Smooth muscle cell (in vitro differentiated cells): Measurements from ENCODE around the gene EGFL7. TPM values are rescaled to one million over a fixed set of nuclear protein-coding genes. Genes with fewer than 3 reads are reported as not detected.

Experiments
- DNase-seq: peaks from one replicate; lab custom pipeline; 2025; ENCODE audit not compliant: unreplicated experiment; lab: John Stamatoyannopoulos, UW
- H2AFZ ChIP-seq: fragments of 200-600 bp; sonication (generic); 2 replicates; pipeline ENCODE4 v1.6.0; 2016; ENCODE audit warnings: antibody characterized with exemption, low read depth, mild to moderate bottlenecking
- H3F3A ChIP-seq: fragments of 200-600 bp; sonication (generic); 2 replicates; pipeline ENCODE4 v1.6.0; 2017; ENCODE audit warnings: antibody characterized with exemption, low read depth
- H3K27ac ChIP-seq: fragments of 200-600 bp; sonication (generic); 2 replicates; pipeline ENCODE4 v1.5.1; 2016; ENCODE audit warnings: low read depth, mild to moderate bottlenecking
- H3K27me3 ChIP-seq: fragments of 200-600 bp; sonication (generic); 2 replicates; pipeline ENCODE4 v1.6.1; 2016; ENCODE audit warnings: low read depth, mild to moderate bottlenecking
- H3K36me3 ChIP-seq: fragments of 200-600 bp; sonication (generic); 2 replicates; pipeline ENCODE4 v1.5.1; 2016; ENCODE audit warnings: low read depth
- H3K4me1 ChIP-seq: fragments of 200-600 bp; sonication (generic); 2 replicates; pipeline ENCODE4 v1.5.1; 2016; ENCODE audit warnings: low read depth
- H3K4me2 ChIP-seq: fragments of 200-600 bp; sonication (generic); 2 replicates; pipeline ENCODE4 v1.6.0; 2016; ENCODE audit warnings: mild to moderate bottlenecking
- H3K4me3 ChIP-seq: fragments of 200-600 bp; sonication (generic); 2 replicates; pipeline ENCODE4 v1.5.1; 2016; ENCODE audit warnings: mild to moderate bottlenecking
- H3K79me2 ChIP-seq: fragments of 200-600 bp; sonication (generic); 2 replicates; pipeline ENCODE4 v1.6.0; 2016; ENCODE audit warnings: low read depth, mild to moderate bottlenecking
- H3K9ac ChIP-seq: fragments of 200-600 bp; sonication (generic); 2 replicates; pipeline ENCODE4 v1.6.0; 2016; ENCODE audit warnings: low read depth
- H3K9me3 ChIP-seq: fragments of 200-600 bp; sonication (generic); replicated peaks from 2 replicates; pipeline ENCODE4 v1.5.1; 2016; ENCODE audit warnings: low read depth
- H4K20me1 ChIP-seq: fragments of 200-600 bp; sonication (generic); 2 replicates; pipeline ENCODE4 v1.6.0; 2016; ENCODE audit warnings: low read depth
- CTCF ChIP-seq: fragments of 200-600 bp; sonication (generic); IDR thresholded peaks from 2 replicates; pipeline ENCODE4 v1.5.1; 2017; ENCODE audit warnings: borderline replicate concordance, mild to moderate bottlenecking, antibody characterized with exemption; ENCODE audit not compliant: insufficient read depth, poor library complexity, severe bottlenecking
- WGBS: methylation state at CpG from one replicate; pipeline ENCODE4 v1.1.7; 2016; ENCODE audit warnings: low lambda C conversion rate; 5-methylcytosine and 5-hydroxymethylcytosine counted together
- polyA plus RNA-seq: library from polyadenylated mRNA; unstranded; fragments of >200 nt; fragmentation: Nextera tagmentation; extraction: Ambion mirVana; gene quantifications from 2 replicates; pipeline ENCODE4 v1.2.1, GENCODE V29; 2016
- total RNA-seq: library from RNA; depleted of rRNA; stranded (reverse); fragments of >200 nt; gene quantifications from 2 replicates; pipeline ENCODE4 v1.2.3, GENCODE V29; 2014

EGFL7 gene
- total and polyA plus RNA-seq, 2 experiments from 2014 or later, result 61.8 to 239 TPM

- TF ChIP-seq CTCF, result no peak
- Histone ChIP-seq H3F3A (no peaks in the 10 kb centered on the region), H3K27ac (no peak overlapping the region), H3K9ac (no peak overlapping the region), H2AFZ (no peak overlapping the region), H3K36me3 (no peaks in the 10 kb centered on the region), H3K79me2 (no peaks in the 10 kb centered on the region), H3K27me3 (no peaks in the 10 kb centered on the region), H3K9me3 (no peaks in the 10 kb centered on the region), H4K20me1 (no peaks in the 10 kb centered on the region), H3K4me1 (peaks cover 7% of the 10 kb centered on the region), H3K4me2 (peak overlapping the region; percentile 73), H3K4me3 (no peak overlapping the region)
- no peak for DNase-seq
- WGBS, result 74% methylated on average over 25 of the region's 25 CpGs
Observed at GRCh38 chr9:136614967-136615623, 47.6 kb upstream of the EGFL7 start.

GRCh38 chr9:136615631-136616306 is 46.9 kb upstream of the EGFL7 start:
- Histone ChIP-seq H3K27ac (no peak overlapping the region), H3K9me3 (no peaks in the 10 kb centered on the region), H2AFZ (no peak overlapping the region), H3K4me2 (no peak overlapping the region), H3K9ac (no peak overlapping the region), H3K4me1 (peaks cover 7% of the 10 kb centered on the region), H3F3A (no peaks in the 10 kb centered on the region), H3K27me3 (no peaks in the 10 kb centered on the region), H3K4me3 (no peak overlapping the region), H3K79me2 (no peaks in the 10 kb centered on the region), H3K36me3 (no peaks in the 10 kb centered on the region), H4K20me1 (no peaks in the 10 kb centered on the region)
- no peak for DNase-seq
- 80% methylated on average over 17 of the region's 17 CpGs for WGBS
- no peak for TF ChIP-seq CTCF

DNA sequence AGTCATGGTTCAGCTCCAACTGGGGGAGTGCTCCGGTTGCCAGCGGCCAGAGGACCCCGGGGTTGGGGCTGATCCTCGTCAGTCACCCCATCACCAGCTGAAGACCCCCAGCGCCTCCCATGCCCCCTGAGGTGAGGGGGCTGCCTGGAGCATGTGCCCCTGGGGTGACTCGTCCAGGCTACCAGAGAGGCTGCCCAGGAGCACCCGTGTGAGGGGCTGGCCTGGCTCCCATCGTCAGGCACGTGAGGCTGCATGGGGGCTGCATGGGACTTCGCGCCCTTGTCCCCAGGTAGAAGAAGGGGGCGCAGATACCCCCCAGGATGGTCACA is 46.4 kb upstream of the EGFL7 start:
- no peak overlapping the region for H3K4me3 ChIP-seq
- H3K79me2 ChIP-seq, result no peaks in the 10 kb centered on the region
- no peak overlapping the region for H3K4me2 ChIP-seq
- H4K20me1 ChIP-seq, result no peaks in the 10 kb centered on the region
- WGBS, result 85% methylated on average over 11 of the region's 12 CpGs
- no peaks in the 10 kb centered on the region for H3F3A ChIP-seq
- peaks cover 9% of the 10 kb centered on the region for H3K4me1 ChIP-seq
- H3K36me3 ChIP-seq, result no peaks in the 10 kb centered on the region
- no peaks in the 10 kb centered on the region for H3K27me3 ChIP-seq
- no peak overlapping the region for H3K9ac ChIP-seq
- no peak overlapping the region for H3K27ac ChIP-seq
- TF ChIP-seq CTCF, result no peak
- H2AFZ ChIP-seq, result no peak overlapping the region
- no peak for DNase-seq
- no peaks in the 10 kb centered on the region for H3K9me3 ChIP-seq
